ENCODE data around the gene ZAP70.
"Not testable (repeated sequence)": the region's sequence is repeated elsewhere in the genome, so short reads cannot be mapped to it uniquely, and the experiment has no call there.

ZAP70 gene

GRCh38 chr2:97713296-97714083 lies at the start of gene ZAP70:
Gene ZAP70 (plus strand): TSS chr2:97713576. CDS start chr2:97724037, 10,461 bp downstream.
- peak; percentile 44 for DNase-seq (ENCODE audit: low read depth in 2 of 2)

- DNase-seq (ENCODE audit: low read depth in 2 of 2), result peak in 1 of 2 donors; percentile 16
Measured at GRCh38 chr2:97663626-97663961, 49.8 kb upstream of the ZAP70 start.

- peak; percentile 95 to 96 for DNase-seq (ENCODE audit: low read depth in 2 of 2)
Measured at GRCh38 chr2:97663962-97664635, 49.3 kb upstream of the ZAP70 start, which contains the start of gene ACTR1B. Gene ACTR1B (minus strand): TSS chr2:97664044. CDS start chr2:97663890, 154 bp downstream.

- no peak for DNase-seq (ENCODE audit: low read depth in 2 of 2)
Measured at GRCh38 chr2:97664636-97664970, 48.8 kb upstream of the ZAP70 start.

- no peak for DNase-seq (ENCODE audit: low read depth in 2 of 2)
Measured at GRCh38 chr2:97669448-97669847, 43.9 kb upstream of the ZAP70 start, which contains the start of gene C2orf92. Gene C2orf92 (plus strand): TSS chr2:97669713. CDS start chr2:97669789, 76 bp downstream.

- DNase-seq (ENCODE audit: low read depth in 2 of 2), result no peak
Measured at GRCh38 chr2:97670471-97670870, 42.9 kb upstream of the ZAP70 start.

GRCh38 chr2:97671526-97671925 lies 41.9 kb upstream of the ZAP70 start:
- no peak for DNase-seq (ENCODE audit: low read depth in 2 of 2)

- not testable (repeated sequence) for DNase-seq (ENCODE audit: low read depth in 2 of 2)
Measured at GRCh38 chr2:97672606-97673140, 40.7 kb upstream of the ZAP70 start.

GRCh38 chr2:97673182-97673914 lies 40.0 kb upstream of the ZAP70 start:
- no peak for DNase-seq (ENCODE audit: low read depth in 2 of 2)

- DNase-seq (ENCODE audit: low read depth in 2 of 2), result no peak
Measured at GRCh38 chr2:97673915-97674283, 39.5 kb upstream of the ZAP70 start.

GRCh38 chr2:97675430-97676113 lies 37.8 kb upstream of the ZAP70 start:
- no peak for DNase-seq (ENCODE audit: low read depth in 2 of 2)

GRCh38 chr2:97676620-97677019 lies 36.8 kb upstream of the ZAP70 start:
- DNase-seq (ENCODE audit: low read depth in 2 of 2), result no peak

GRCh38 chr2:97677480-97677879 lies 35.9 kb upstream of the ZAP70 start:
- DNase-seq (ENCODE audit: low read depth in 2 of 2), result no peak

GRCh38 chr2:97678298-97678697 lies 35.1 kb upstream of the ZAP70 start:
- DNase-seq (ENCODE audit: low read depth in 2 of 2), result no peak

GRCh38 chr2:97687235-97687634 lies 26.1 kb upstream of the ZAP70 start:
- not testable (repeated sequence) for DNase-seq (ENCODE audit: low read depth in 2 of 2)

GRCh38 chr2:97688062-97688827 lies 25.1 kb upstream of the ZAP70 start:
- DNase-seq (ENCODE audit: low read depth in 2 of 2), result no peak

- no peak for DNase-seq (ENCODE audit: low read depth in 2 of 2)
Measured at GRCh38 chr2:97691166-97691565, 22.2 kb upstream of the ZAP70 start.

GRCh38 chr2:97693476-97693875 lies 19.9 kb upstream of the ZAP70 start:
- DNase-seq (ENCODE audit: low read depth in 2 of 2), result no peak

- no peak for DNase-seq (ENCODE audit: low read depth in 2 of 2)
Measured at GRCh38 chr2:97695744-97696143, 17.6 kb upstream of the ZAP70 start.

- peak; percentile 95 to 97 for DNase-seq (ENCODE audit: low read depth in 2 of 2)
Measured at GRCh38 chr2:97697252-97698235, 15.8 kb upstream of the ZAP70 start.

Data from stimulated activated CD4-positive, alpha-beta T cell treated with anti-CD3 and anti-CD28 coated beads, Interleukin-1b, Interleukin-23, amount 100 ng/mL, for 4 hours (primary cell).